ENCODE results near the gene RFTN1. TPM values are rescaled to one million over a fixed set of nuclear protein-coding genes. Genes with fewer than 3 reads are reported as not detected.

Gene RFTN1
- total RNA-seq, 2 experiments from 2014 or later, result 81.8 to 152 TPM

DNA sequence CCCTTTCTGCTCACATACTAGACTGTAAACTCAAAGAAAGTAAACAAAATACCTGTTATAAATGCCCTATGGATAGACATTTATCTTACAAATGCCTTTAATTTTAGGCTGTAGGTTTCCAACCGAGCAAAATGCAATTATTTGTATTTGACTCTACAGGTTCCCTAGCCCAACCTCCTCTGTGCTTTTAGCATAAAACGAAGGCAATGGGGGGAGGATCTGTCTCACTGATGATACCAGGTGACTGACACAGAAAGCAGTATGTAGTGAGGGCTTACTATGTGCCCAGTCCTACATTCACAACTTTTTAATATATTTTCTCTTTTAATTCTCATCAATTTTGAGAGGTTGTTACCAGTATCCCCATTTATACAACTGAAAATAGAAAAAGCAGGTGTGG is 161.1 kb downstream of the RFTN1 start:
- H3K4me3 ChIP-seq (ENCODE audit: low read depth, low read length, poor library complexity, severe bottlenecking), result no peak overlapping the region
- no peak for TF ChIP-seq EZH2phosphoT487 (IDR thresholded peaks at IDR 0.05; ENCODE audit: borderline replicate concordance, low read depth, low read length)
- no peak overlapping the region for H2AFZ ChIP-seq (ENCODE audit: low read length)
- no peak overlapping the region for H3K4me2 ChIP-seq (ENCODE audit: low read length)
- H3K4me1 ChIP-seq (ENCODE audit: insufficient read depth, low read length, poor library complexity, severe bottlenecking), result no peaks in the 10 kb centered on the region
- intact Hi-C loops (cut with micrococcal nuclease; ENCODE audit: unreplicated experiment), result no loop called here
- H3K9me3 ChIP-seq (ENCODE audit: low read length), result no peaks in the 10 kb centered on the region
- no peak for DNase-seq (ENCODE audit: low spot score)
- POLR2A ChIA-PET, result interaction anchor here (1.0 to 1.1 kb wide), 2 partner anchors 11 to 14 kb away, joined by 3 read pairs; no protein-coding TSS in a partner anchor
- no TSS peak for BruUV-seq (replicated peaks)
- CTCF ChIA-PET (ENCODE audit: unreplicated experiment), result no interaction called here
- H4K20me1 ChIP-seq (ENCODE audit: insufficient read depth, low read length), result no peaks in the 10 kb centered on the region
- H3K9me2 ChIP-seq (ENCODE audit: insufficient read depth, low read length), result no peaks in the 10 kb centered on the region
- no peaks in the 10 kb centered on the region for H3K79me2 ChIP-seq (ENCODE audit: insufficient read depth, low read depth, low read length)
- peaks cover 98% of the 10 kb centered on the region for H3K36me3 ChIP-seq (ENCODE audit: insufficient read depth, low read length)
- no peak overlapping the region for H3K27ac ChIP-seq (ENCODE audit: low read depth, low read length, poor library complexity, severe bottlenecking)

DNA sequence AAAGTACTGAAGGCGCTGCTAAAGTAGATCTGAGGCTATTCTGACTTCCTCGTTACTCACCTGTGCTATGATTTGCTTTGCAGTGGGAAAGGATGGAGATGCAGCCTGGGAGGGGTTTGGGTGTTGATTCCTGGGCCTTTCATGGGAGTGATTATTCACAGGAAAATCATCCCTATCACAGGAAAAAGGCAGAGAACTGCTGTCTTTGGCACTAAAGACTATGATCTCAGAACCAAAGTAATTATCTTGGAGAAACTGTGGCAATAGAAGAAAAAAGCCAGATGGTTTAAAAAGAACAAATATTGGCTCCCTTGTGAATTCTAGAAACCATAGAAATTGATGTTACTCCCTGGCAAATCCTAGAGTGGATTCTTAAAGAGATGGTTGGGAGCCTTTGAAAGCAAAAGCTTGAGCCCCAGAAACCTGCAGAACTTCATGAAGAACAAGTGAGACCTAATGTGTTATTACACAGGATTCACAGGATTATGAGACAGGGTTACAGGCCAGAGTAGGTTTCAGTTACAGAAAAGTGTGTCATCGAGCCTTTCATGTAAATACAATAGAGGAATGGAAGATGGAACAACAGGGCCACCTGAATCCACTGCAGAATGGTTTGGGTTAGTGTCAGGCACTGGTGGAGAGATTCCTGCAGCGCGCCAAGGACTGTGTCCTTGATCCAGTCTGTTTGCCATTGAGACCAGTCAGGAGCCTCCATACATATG is 162.7 kb downstream of the RFTN1 start:
- Histone ChIP-seq H2AFZ (ENCODE audit: low read length) (no peak overlapping the region), H3K4me1 (ENCODE audit: insufficient read depth, low read length, poor library complexity, severe bottlenecking) (no peaks in the 10 kb centered on the region), H3K79me2 (ENCODE audit: insufficient read depth, low read depth, low read length) (no peaks in the 10 kb centered on the region), H3K36me3 (ENCODE audit: insufficient read depth, low read length) (peaks cover 99% of the 10 kb centered on the region), H4K20me1 (ENCODE audit: insufficient read depth, low read length) (no peaks in the 10 kb centered on the region), H3K27ac (ENCODE audit: low read depth, low read length, poor library complexity, severe bottlenecking) (peak overlapping the region; percentile 16), H3K4me2 (ENCODE audit: low read length) (no peak overlapping the region), H3K9me2 (ENCODE audit: insufficient read depth, low read length) (no peaks in the 10 kb centered on the region), H3K9me3 (ENCODE audit: low read length) (no peaks in the 10 kb centered on the region), H3K4me3 (ENCODE audit: low read depth, low read length, poor library complexity, severe bottlenecking) (no peak overlapping the region)
- ChIA-PET POLR2A (no interaction called here), CTCF (ENCODE audit: unreplicated experiment) (no interaction called here)
- BruUV-seq (replicated peaks), result no TSS peak
- DNase-seq (ENCODE audit: low spot score), result no peak
- no peak for TF ChIP-seq EZH2phosphoT487 (IDR thresholded peaks at IDR 0.05; ENCODE audit: borderline replicate concordance, low read depth, low read length)
- TF ChIP-seq, protein P1, sequence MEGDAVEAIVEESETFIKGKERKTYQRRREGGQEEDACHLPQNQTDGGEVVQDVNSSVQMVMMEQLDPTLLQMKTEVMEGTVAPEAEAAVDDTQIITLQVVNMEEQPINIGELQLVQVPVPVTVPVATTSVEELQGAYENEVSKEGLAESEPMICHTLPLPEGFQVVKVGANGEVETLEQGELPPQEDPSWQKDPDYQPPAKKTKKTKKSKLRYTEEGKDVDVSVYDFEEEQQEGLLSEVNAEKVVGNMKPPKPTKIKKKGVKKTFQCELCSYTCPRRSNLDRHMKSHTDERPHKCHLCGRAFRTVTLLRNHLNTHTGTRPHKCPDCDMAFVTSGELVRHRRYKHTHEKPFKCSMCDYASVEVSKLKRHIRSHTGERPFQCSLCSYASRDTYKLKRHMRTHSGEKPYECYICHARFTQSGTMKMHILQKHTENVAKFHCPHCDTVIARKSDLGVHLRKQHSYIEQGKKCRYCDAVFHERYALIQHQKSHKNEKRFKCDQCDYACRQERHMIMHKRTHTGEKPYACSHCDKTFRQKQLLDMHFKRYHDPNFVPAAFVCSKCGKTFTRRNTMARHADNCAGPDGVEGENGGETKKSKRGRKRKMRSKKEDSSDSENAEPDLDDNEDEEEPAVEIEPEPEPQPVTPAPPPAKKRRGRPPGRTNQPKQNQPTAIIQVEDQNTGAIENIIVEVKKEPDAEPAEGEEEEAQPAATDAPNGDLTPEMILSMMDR (conservative IDR thresholded peaks at IDR 0.05; ENCODE audit: low read length), result no peak
- intact Hi-C loops (cut with micrococcal nuclease; ENCODE audit: unreplicated experiment), result no loop called here

DNA sequence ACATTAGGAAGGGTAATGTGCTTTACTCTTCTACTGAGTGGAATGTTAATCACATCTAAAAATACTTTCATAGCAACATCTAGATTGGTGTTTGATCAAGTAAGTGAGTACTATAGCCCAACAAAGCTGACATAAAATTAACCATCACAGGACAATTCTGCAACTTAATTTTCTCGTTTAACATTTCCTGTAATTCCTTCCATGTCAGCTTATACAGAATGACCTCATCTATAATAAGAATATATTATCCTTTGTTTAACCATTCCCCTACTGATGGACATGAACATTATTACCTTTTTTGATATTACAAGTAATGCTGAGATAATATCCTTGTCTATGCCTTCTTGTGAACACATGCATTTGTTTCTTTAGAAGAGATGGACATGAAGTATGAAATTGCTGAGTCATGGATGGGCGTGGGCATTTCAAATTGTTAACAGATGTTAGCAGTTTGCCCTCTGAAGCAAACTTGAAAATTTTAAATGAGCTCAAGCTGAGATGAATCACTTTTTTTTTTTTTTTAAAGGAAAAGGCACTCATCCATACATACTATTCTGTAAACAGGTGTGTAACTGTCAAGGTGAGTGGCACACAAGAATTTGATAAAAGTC is 163.4 kb downstream of the RFTN1 start:
- intact Hi-C loops (cut with micrococcal nuclease; ENCODE audit: unreplicated experiment), result no loop called here
- no peak overlapping the region for H3K4me2 ChIP-seq (ENCODE audit: low read length)
- no peak overlapping the region for H3K4me3 ChIP-seq (ENCODE audit: low read depth, low read length, poor library complexity, severe bottlenecking)
- peaks cover 99% of the 10 kb centered on the region for H3K36me3 ChIP-seq (ENCODE audit: insufficient read depth, low read length)
- no peaks in the 10 kb centered on the region for H3K4me1 ChIP-seq (ENCODE audit: insufficient read depth, low read length, poor library complexity, severe bottlenecking)
- TF ChIP-seq EZH2phosphoT487 (IDR thresholded peaks at IDR 0.05; ENCODE audit: borderline replicate concordance, low read depth, low read length), result no peak
- TF ChIP-seq, protein P1 (conservative IDR thresholded peaks at IDR 0.05; ENCODE audit: low read length), result no peak
- H2AFZ ChIP-seq (ENCODE audit: low read length), result no peak overlapping the region
- H3K79me2 ChIP-seq (ENCODE audit: insufficient read depth, low read depth, low read length), result no peaks in the 10 kb centered on the region
- no TSS peak for BruUV-seq (replicated peaks)
- H3K27ac ChIP-seq (ENCODE audit: low read depth, low read length, poor library complexity, severe bottlenecking), result peak overlapping the region; percentile 16
- H4K20me1 ChIP-seq (ENCODE audit: insufficient read depth, low read length), result no peaks in the 10 kb centered on the region
- POLR2A ChIA-PET, result no interaction called here
- no peak for DNase-seq (ENCODE audit: low spot score)
- CTCF ChIA-PET (ENCODE audit: unreplicated experiment), result no interaction called here
- no peaks in the 10 kb centered on the region for H3K9me3 ChIP-seq (ENCODE audit: low read length)
- no peaks in the 10 kb centered on the region for H3K9me2 ChIP-seq (ENCODE audit: insufficient read depth, low read length)

All from OCI-LY7 (cell line).